Large intestine (tissue), 3 donors: ENCODE results near the gene S100A1. TPM values are rescaled to one million over a fixed set of nuclear protein-coding genes. Genes with fewer than 3 reads are reported as not detected.

ENCODE experiments used
- DNase-seq, 2 donors: peaks; one replicate each; pipeline versions ENCODE4 v3.0.0 to v3.0.0-alpha.2; 2013
- H3K27ac ChIP-seq: one replicate; pipeline ENCODE4 v1.5.1; 2013; ENCODE audit warnings: low read length
- H3K27me3 ChIP-seq: 2 replicates; pipeline ENCODE4 v1.6.1; 2013; ENCODE audit warnings: low read length; ENCODE audit not compliant: control insufficient read depth, insufficient read depth
- H3K36me3 ChIP-seq: 2 replicates; pipeline ENCODE4 v1.6.1; 2013; ENCODE audit warnings: low read length; ENCODE audit not compliant: control insufficient read depth, insufficient read depth
- H3K4me1 ChIP-seq: one replicate; pipeline ENCODE4 v1.6.1; 2013; ENCODE audit warnings: low read length; ENCODE audit not compliant: control insufficient read depth, insufficient read depth
- H3K4me3 ChIP-seq: one replicate; pipeline ENCODE4 v1.5.1; 2013; ENCODE audit warnings: low read length
- H3K9me3 ChIP-seq: one replicate; pipeline ENCODE4 v1.6.1; 2013; ENCODE audit warnings: mild to moderate bottlenecking, low read depth, low read length, moderate library complexity; ENCODE audit not compliant: control insufficient read depth
- WGBS: methylation state at CpG from one replicate; pipeline ENCODE4 v1.1.5; 2013; ENCODE audit warnings: low lambda C conversion rate; ENCODE audit not compliant: insufficient coverage; 5-methylcytosine and 5-hydroxymethylcytosine counted together
- polyA plus RNA-seq: library from polyadenylated mRNA; unstranded; fragments of 120-200 nt; gene quantifications from one replicate; pipeline ENCODE4 v1.2.1, GENCODE V29; 2013

S100A1 gene
- polyA plus RNA-seq, 1 donor: 2.8 TPM

GRCh38 chr1:153640861-153641260 is 12.6 kb downstream of the S100A1 start:
- Histone ChIP-seq H3K4me3 (no peak overlapping the region), H3K4me1 (peaks cover 11% of the 10 kb centered on the region), H3K27me3 (no peaks in the 10 kb centered on the region), H3K36me3 (peaks cover 94% of the 10 kb centered on the region), H3K27ac (no peak overlapping the region), H3K9me3 (no peaks in the 10 kb centered on the region)
- 73% methylated on average over 2 of the region's 6 CpGs for WGBS
- no peak for DNase-seq

- no peak for DNase-seq
- WGBS: no CpG with 5 or more reads among the region's 11 CpGs
- Histone ChIP-seq H3K9me3 (no peaks in the 10 kb centered on the region), H3K4me3 (no peak overlapping the region), H3K36me3 (peaks cover 95% of the 10 kb centered on the region), H3K27ac (no peak overlapping the region), H3K4me1 (peaks cover 10% of the 10 kb centered on the region), H3K27me3 (no peaks in the 10 kb centered on the region)
Observed at GRCh38 chr1:153642161-153642560, 13.9 kb downstream of the S100A1 start.

GRCh38 chr1:153643100-153643499 is 14.9 kb downstream of the S100A1 start:
- Histone ChIP-seq H3K27me3 (no peaks in the 10 kb centered on the region), H3K27ac (no peak overlapping the region), H3K4me1 (peaks cover 10% of the 10 kb centered on the region), H3K4me3 (no peak overlapping the region), H3K9me3 (no peaks in the 10 kb centered on the region), H3K36me3 (peaks cover 89% of the 10 kb centered on the region)
- DNase-seq: no peak
- no CpG with 5 or more reads among the region's 11 CpGs for WGBS

DNA sequence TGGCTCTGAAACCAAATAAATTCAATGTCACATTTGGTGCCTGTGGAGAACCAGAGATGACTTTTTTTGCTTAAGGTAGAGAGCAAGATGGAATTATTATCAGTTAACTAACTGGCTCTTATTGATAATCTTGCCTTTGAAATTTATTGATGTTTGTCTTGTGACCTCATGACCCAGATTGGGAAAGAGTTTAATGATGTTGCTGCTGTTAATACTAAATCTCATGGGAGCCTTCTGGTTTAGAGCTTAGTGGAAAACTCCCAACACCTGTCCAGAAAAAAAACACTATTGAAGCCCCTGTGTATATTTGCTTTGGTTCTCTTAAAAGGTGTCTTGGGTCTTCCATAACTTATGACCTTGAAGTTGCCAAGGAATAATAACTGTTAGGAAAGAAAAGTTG is 15.6 kb downstream of the S100A1 start:
- no peaks in the 10 kb centered on the region for H3K27me3 ChIP-seq
- H3K36me3 ChIP-seq: peaks cover 83% of the 10 kb centered on the region
- no peak overlapping the region for H3K4me3 ChIP-seq
- no peak overlapping the region for H3K27ac ChIP-seq
- peaks cover 10% of the 10 kb centered on the region for H3K4me1 ChIP-seq
- no peaks in the 10 kb centered on the region for H3K9me3 ChIP-seq
- peak in 1 of 2 donors; percentile 43 for DNase-seq

DNA sequence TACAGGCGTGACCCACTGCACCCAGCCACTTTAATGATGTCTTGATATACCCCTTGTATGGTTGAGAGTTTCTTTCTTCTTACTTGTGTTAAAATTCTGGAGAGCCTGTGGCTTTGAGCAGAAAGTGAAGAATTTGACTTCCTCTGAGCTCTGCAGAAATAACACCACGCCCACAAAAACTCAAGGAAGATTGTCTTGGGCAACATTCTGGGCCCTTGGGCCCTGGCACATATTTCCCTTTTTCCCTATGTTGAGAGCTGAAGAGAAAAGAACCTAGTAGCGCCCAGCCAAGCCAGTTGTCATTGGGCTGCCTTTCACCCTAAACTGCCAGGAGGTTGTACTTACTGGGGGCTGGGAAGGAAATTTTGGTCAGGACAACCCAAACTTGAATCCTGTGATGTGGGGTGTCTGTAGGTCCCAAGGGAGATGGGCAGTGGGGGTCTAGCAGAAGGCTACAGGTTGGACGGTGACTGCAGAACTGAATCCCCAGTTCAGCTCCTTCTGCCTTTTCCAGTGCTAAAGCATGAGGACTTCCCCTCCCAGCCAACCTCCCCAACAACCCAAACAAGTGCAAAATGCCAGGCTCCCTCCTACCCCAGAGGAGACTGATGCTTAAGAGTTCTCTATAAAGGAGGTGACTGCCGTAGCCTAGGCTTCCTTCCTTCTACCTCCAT is 18.6 kb downstream of the S100A1 start:
- no CpG with 5 or more reads among the region's 5 CpGs for WGBS
- no peak overlapping the region for H3K27ac ChIP-seq
- no peak for DNase-seq

GRCh38 chr1:153647346-153647714 is 19.1 kb downstream of the S100A1 start:
- no peaks in the 10 kb centered on the region for H3K27me3 ChIP-seq
- H3K9me3 ChIP-seq: no peaks in the 10 kb centered on the region
- DNase-seq: no peak
- H3K27ac ChIP-seq: no peak overlapping the region
- H3K36me3 ChIP-seq: peaks cover 47% of the 10 kb centered on the region
- WGBS: no CpG with 5 or more reads among the region's 2 CpGs
- H3K4me3 ChIP-seq: no peak overlapping the region
- H3K4me1 ChIP-seq: peaks cover 16% of the 10 kb centered on the region

More for the DNA sequence above, 18.6 kb downstream of the S100A1 start:
- Histone ChIP-seq H3K36me3 (peaks cover 53% of the 10 kb centered on the region), H3K27me3 (no peaks in the 10 kb centered on the region), H3K9me3 (no peaks in the 10 kb centered on the region), H3K4me1 (peaks cover 16% of the 10 kb centered on the region), H3K4me3 (no peak overlapping the region)

DNA sequence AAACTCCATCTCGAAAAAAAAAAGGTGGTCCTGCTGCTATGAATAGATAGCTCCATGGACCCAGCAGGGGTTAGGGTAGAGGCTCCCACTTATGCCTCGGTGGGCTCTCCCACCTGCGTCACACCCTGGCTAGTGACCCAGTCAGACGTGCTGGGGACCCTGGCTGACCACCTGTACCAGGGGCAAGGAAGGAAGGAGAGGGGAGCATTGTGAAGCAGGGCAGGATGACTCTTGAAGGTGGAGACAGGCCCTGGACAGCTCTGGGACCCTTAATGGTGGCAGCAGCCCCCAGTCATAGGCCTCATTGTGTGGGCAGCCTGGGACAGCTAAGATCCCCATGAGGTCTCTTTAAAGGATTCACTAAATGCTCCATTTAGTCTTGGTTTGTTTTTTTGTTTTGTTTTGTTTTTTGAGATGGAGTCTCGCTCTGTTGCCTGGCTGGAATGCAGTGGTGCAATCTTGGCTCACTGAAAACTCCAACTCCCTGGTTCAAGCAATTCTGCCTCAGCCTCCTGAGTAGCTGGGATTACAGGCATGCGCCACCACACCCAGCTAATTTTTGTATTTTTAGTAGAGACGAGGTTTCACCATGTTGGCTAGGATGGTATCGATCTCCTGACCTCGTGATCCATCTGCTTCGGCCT is 19.9 kb downstream of the S100A1 start:
- Histone ChIP-seq H3K27me3 (no peaks in the 10 kb centered on the region), H3K4me3 (no peak overlapping the region), H3K4me1 (peaks cover 18% of the 10 kb centered on the region), H3K9me3 (no peaks in the 10 kb centered on the region), H3K36me3 (peaks cover 41% of the 10 kb centered on the region), H3K27ac (no peak overlapping the region)
- DNase-seq: no peak
- no CpG with 5 or more reads among the region's 10 CpGs for WGBS

DNA sequence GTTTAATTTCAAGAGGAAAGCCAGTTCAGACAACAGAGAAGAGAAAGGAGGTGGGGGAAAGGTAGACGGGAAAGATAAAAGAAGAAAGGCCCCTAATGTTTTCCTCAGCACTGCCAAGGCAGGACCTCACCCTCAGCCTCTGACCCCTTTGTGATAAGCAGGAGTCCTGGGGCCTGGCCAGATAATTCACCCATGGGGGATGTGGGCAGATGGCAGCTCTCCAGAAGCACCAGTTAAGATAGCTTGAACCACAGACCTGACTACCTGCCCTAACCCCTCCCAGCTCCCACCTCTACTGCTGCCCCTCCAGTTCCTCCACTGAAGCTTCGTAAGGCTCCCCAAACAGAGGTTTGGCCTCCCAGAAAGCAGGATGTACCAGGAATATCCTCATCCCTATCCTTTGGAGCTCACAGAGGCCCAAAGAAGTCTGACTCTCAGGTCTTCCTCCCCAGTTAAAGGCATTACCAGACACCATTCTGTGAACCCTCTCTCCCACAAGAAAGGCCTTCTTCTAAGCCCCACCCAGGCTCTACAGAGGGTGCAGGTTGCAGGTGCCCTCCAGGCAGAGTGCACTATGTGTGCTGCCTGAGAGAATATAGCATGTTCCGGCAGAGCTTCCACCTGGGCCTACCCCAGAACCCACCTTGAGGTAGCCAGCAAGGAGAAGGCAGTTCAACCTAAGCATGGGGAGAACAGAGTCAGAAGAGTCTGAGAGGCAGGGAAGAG is 21.1 kb downstream of the S100A1 start:
- Histone ChIP-seq H3K36me3 (peaks cover 29% of the 10 kb centered on the region), H3K27me3 (no peaks in the 10 kb centered on the region), H3K4me1 (peaks cover 17% of the 10 kb centered on the region), H3K4me3 (no peak overlapping the region), H3K27ac (no peak overlapping the region), H3K9me3 (no peaks in the 10 kb centered on the region)
- WGBS: no CpG with 5 or more reads among the region's 3 CpGs
- DNase-seq: no peak

DNA sequence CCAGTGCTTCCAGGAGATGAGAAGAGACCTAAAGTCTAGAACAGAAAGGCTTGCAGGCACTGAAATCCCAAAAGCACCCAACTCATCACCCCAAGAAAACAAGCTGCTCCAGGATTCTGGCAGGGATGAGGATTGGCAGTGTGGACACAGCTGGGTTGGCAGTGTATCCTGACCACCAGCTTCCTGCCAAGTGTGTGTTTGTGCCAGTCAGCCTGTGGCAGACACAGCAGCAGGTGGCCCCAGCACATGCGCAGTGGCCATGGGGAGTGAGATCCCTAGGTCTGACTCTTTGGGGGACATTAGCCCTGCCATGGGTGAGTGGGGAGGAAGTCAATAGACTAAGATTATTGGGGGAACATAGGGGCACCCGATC is 21.6 kb downstream of the S100A1 start:
- no peak overlapping the region for H3K27ac ChIP-seq
- no peaks in the 10 kb centered on the region for H3K9me3 ChIP-seq
- H3K4me3 ChIP-seq: no peak overlapping the region
- no peaks in the 10 kb centered on the region for H3K27me3 ChIP-seq
- H3K36me3 ChIP-seq: peaks cover 25% of the 10 kb centered on the region
- peaks cover 16% of the 10 kb centered on the region for H3K4me1 ChIP-seq
- WGBS: no CpG with 5 or more reads among the region's 2 CpGs
- DNase-seq: no peak

- H3K27ac ChIP-seq: no peak overlapping the region
- peaks cover 16% of the 10 kb centered on the region for H3K4me1 ChIP-seq
- no peaks in the 10 kb centered on the region for H3K9me3 ChIP-seq
- WGBS: no CpG with 5 or more reads among the region's 1 CpG
- peaks cover 6% of the 10 kb centered on the region for H3K36me3 ChIP-seq
- H3K27me3 ChIP-seq: no peaks in the 10 kb centered on the region
- H3K4me3 ChIP-seq: no peak overlapping the region
- DNase-seq: no peak
Observed at GRCh38 chr1:153651771-153652170, 23.5 kb downstream of the S100A1 start.
